HG03457 (cell line): ENCODE results near the gene EMILIN3.
"Not testable (repeated sequence)": the region's sequence is repeated elsewhere in the genome, so short reads cannot be mapped to it uniquely, and the experiment has no call there.

Experiments
- ATAC-seq: cut with Tn5 transposase; IDR thresholded peaks from one replicate; pipeline ENCODE4 v1.9.1; 2021; ENCODE audit warnings: moderate number of reproducible peaks; ENCODE audit not compliant: unreplicated experiment

Gene EMILIN3

DNA sequence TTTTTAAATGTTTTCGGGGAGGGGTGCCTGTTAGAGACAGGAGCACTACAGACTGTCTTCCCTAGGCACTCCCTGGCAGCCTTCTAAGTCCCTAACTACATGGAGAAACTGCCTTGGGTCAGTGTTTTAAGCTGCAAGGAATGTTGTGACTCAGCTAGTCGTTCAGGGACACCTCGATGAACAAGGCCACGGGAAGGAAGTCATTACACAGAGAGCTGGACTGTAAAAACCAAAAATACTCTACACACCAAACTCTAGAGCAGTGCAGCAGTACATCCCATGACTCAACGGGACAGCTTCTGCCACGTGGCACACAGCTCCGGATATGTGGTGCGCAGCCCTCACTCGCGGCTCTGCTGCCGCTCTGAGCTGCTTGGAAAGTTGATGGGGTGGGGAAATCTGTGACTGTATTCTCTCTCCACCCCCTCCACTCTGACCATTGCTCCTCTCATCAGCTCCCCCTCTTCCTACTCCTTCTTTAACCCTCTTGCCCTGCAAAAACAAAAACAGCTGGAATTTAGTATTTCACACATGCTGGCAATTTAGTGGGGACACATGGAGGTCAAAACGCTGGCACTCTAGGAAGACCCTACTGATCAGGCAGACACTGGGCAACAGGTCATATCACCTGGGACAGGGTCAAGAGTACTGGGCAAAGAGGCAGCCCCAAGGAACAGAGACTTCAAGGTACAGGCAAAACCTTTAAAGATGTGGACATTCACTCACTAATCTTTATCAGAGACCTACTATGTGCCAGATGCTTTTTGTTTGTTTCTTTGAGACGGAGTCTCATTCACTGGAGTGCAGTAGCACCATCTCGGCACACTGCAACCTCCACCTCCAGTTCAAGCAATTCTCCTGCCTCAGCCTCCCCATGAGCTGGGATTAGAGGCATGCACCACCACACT, 36.9 kb downstream of the EMILIN3 start:
- ATAC-seq: peak; percentile 63

DNA sequence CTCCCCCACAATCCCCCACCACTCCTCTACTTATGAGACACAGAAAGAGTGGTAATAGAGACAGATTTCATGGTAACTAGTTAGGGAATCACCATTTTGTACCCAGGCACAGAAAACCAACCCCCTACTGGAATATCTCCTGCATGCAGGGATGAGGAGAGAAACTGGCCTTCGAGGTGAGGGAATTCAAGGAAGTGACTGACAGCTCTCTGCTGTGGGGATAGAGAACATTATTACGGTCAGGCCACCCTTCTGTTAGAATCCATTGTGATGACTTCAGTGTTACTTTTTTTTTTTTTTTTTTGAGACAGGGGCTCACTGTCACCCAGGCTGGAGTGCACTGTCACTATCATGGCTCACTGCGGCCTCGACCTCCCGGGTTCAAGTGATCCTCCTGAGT, 39.4 kb downstream of the EMILIN3 start:
- ATAC-seq: no peak

DNA sequence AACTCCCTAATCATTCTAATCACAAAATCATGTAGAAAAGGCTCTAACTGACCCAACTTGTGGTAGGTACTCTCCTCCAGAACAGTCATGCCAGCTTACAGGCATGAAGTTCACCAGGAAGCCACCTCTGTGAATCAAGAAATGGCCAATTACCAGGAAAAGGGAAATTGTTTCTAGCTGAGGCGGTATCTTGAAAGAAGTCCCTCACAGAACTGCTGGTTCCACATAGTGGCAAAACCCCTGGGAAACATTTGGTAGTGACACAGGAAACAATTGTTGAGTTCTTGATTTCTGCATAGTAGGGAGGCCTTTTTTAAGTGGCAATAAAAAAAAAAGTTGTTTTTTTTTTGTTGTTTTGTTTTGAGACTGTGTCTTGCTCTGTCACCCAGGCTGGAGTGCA, 45.6 kb downstream of the EMILIN3 start:
- ATAC-seq: no peak

DNA sequence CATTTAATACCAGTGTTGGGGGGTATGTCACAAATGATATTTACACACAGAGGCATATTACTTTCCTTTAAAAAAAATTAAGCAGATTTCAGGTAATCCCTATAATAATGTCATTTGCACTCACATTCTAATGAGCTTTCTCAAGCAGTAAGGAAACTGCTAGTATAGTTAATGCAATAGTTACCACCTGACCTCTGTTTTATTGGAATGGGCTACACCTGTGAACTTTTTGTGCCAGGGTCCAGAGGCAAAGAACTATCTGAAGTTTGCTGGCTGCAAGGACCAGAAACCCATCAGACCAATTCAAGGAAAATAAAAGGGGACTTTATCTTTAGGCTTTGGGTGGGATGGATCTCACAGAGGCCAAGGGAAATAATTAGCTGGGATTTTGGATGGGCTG, 46.2 kb downstream of the EMILIN3 start:
- ATAC-seq: no peak

DNA sequence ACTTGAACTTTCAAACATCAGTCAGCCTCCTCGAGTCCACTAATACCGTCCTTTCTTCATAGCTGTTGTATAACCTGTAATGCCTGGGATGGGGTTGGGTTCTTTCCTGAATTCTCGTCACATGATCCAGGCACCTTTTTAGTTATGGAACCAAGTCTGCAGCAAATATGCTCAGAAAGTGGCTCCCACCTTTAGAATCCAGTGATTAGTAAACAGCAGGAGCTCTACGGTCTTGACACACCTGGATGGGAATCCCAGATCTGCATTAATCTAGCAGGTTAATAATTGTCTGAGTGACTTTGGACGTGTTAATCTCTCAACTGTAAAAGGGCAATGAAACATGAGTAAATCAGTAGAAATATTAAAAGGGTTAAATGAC, 48.4 kb downstream of the EMILIN3 start:
- no peak for ATAC-seq

DNA sequence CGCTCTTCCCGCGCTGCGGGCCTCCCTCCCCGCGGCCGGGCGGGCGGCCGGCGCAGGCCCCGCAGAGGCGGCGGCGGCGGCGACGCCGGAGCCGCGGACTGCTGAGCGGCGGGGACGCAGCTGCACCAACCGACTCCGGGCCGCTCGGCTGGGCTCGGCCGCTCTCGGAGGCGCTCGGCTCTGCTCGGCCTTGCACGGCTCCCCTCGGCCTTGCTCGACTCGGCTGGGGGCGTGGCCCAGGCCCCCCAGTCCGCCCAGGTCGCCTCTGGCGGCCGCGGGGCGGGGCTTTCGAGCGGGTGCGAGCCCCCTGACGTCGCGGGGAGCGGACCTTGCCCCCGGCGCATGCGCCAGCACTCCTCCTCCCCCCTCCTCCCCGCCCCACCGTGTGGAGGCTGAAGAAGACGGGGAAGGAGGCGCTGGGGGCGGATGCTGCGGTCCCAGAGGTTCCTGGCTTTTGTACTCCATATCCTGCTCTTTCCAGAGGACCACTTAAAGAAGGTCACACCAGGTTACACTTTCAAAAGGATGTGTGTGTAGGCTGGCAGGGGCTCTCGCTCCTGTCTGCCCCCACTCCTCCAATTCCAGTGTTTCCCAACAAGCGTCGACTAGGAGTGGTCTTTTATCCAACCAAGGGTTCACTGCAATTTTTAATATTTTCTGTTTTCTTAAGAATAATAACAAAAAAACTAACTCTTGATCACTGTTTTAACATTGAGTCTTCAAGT, 48.9 kb downstream of the EMILIN3 start, which contains the start of gene ZHX3:
TSS of gene ZHX3 (minus strand) at position 186 of the 725 bp plus-strand sequence. CDS start 112,815 bp downstream, outside the sequence.
- ATAC-seq: peak; percentile 93

DNA sequence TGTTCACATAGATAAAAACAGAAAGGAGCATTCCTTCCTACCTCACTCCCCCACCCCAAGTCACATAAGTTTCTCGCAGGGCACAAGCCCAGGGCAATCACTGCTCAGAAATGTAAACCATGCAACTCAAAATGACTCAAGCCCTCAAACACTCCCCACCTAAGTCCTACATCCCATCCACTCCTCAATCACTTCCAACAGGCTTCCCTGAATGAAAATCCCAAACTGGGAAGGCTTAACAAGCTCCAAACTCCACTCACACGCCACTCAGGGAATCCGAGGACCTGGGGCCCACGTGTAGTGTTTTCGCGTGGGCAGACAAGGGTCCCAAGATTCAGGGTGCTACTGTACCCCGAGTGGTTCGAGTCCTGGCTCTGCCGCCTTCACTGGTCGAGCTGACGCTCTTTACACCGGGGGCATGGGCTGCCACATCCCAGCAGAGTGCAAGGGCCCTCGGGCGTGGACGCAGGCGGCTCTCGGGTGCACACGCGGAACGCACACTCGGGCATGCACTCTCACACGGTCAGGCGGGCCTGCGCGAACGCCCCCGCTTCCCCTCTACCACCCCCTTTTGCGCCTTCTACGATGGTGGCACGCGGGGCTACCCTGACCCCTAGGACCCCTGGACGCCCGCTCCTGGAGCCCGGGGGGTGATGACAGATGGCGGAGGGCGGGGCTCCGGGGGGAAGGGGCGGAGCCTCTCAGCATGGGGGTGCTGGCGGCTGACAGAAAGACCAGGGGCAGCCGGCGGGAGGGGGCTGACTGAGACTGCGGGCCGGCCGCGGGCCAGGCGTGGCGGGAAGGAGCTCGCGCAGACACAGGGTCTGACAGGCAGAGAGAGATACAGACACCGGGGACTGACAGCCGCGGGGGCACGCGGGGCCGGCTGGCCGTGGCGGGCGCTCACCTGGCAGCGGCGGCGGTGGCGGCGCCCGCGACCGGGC, 49.7 kb downstream of the EMILIN3 start:
- ATAC-seq: peak; percentile 28

DNA sequence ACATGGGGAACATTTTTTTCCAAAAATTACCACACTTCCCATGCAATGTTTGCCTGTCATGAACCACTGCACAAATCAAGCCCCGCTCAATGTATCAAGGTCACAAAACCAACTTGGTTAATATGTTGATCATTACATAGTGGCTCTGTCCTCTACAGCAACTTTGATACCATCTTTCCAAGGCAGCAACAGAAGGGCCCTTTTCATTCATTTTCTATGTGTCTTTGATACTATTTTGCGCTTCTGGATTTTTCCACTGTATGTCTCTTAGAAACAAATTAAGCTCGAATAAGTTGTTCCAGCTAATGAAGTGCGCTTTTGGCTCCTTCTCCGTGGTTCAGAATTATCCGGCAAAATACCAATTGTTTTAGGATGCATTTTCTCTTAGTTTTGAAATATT, 50.6 kb downstream of the EMILIN3 start:
- no peak for ATAC-seq

DNA sequence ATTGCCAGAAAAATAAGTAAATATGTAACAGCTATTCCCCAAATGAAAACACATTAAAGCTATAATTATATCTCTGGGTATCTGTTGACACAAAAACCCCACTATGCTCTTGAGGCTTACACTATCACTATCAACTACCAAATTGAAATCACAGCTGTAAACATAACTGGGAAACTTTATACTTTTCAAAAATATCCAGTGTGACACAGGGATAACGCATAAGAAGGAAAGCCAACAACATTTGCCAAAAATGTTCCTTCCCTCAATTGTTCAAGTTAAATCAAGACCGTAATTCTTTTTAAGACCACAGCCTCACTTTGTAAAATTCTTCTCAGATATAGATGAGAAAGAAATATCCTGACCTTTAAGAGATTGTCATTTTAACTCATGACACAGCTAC, 52.2 kb downstream of the EMILIN3 start:
- no peak for ATAC-seq

DNA sequence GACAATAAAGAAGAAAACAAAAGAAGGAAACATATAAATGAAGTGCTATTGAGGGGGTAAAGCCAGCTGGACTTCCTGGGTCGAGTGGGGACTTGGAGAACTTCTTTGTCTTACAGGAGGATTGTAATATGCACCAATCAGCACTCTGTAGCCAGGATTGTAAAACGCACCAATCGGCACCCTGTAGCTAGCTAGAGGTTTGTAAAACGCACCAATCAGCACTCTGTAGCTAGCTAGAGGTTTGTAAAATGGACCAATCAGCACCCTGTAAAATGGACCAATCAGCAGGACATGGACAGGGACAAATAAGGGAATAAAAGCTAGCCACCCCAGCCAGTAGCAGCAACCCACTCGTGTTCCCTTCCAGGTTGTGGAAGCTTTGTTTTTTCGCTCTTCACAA, 54.6 kb downstream of the EMILIN3 start:
- not testable (repeated sequence) for ATAC-seq
